Measurements from ENCODE around the gene FOCAD. TPM values are rescaled to one million over a fixed set of nuclear protein-coding genes. Genes with fewer than 3 reads are reported as not detected.

The FOCAD gene
- total and polyA plus RNA-seq, 2 of the 8 experiments (the other 6 are each of a cell fraction or from before 2014, with no cell fraction given), result 22.0 to 38.4 TPM

- Histone ChIP-seq H3K4me2 (ENCODE audit: insufficient read depth in 1 of 2, low read depth in 2 of 2, low read length in 2 of 2) (no peak overlapping the region), H3K79me2 (ENCODE audit: control insufficient read depth in 1 of 2, insufficient read depth in 2 of 2, low read length in 2 of 2) (no peaks in the 10 kb centered on the region), H2BK20ac (ENCODE audit: low read length) (no peak overlapping the region), H2BK15ac (ENCODE audit: low read length) (no peak overlapping the region), H3K27me3 (replicated peaks in 1 of 4; ENCODE audit: control insufficient read depth in 3 of 4, extremely low read depth in 1 of 4, insufficient read depth in 3 of 4, low read length in 3 of 4) (no peaks in the 10 kb centered on the region), H3K9me3 (ENCODE audit: insufficient read depth in 2 of 2, low read depth in 1 of 2, low read length in 1 of 2) (no peaks in the 10 kb centered on the region), H2BK120ac (replicated peaks; ENCODE audit: low read depth, low read length) (no peak overlapping the region), H3K4ac (replicated peaks; ENCODE audit: insufficient read length, low read depth, low read length) (no peak overlapping the region), H3K14ac (ENCODE audit: insufficient read length) (no peak overlapping the region), H3K4me1 (replicated peaks in 1 of 4; ENCODE audit: control insufficient read depth in 3 of 4, insufficient read depth in 4 of 4, low read length in 3 of 4) (no peaks in the 10 kb centered on the region), H2BK12ac (ENCODE audit: low read depth, low read length) (no peak overlapping the region), H4K8ac (ENCODE audit: extremely low read depth, insufficient read depth, low read length) (no peak overlapping the region), H2BK5ac (ENCODE audit: low read depth, low read length) (no peak overlapping the region), H3K4me3 (ENCODE audit: extremely low read depth in 1 of 4, insufficient read depth in 2 of 4, low read depth in 3 of 4, low read length in 4 of 4) (no peak overlapping the region), H4K20me1 (replicated peaks in 1 of 2; ENCODE audit: control insufficient read depth in 1 of 2, insufficient read depth in 2 of 2, low read length in 2 of 2) (no peaks in the 10 kb centered on the region), H3K79me1 (ENCODE audit: low read depth, low read length) (no peaks in the 10 kb centered on the region), H4K91ac (replicated peaks; ENCODE audit: insufficient read length, low read length) (no peak overlapping the region), H2AFZ (ENCODE audit: low read length) (no peak overlapping the region), H3K27ac (ENCODE audit: low read depth, low read length) (no peak overlapping the region), H3K36me3 (ENCODE audit: control insufficient read depth in 2 of 4, insufficient read depth in 4 of 4, low read length in 3 of 4) (no peaks in the 10 kb centered on the region; a peak in 1 of 8 replicates), H3K23ac (ENCODE audit: insufficient read length) (no peak overlapping the region), H3K18ac (ENCODE audit: extremely low read depth, low read length) (no peak overlapping the region), H4K5ac (ENCODE audit: insufficient read length, low read depth, low read length) (no peak overlapping the region), H3K23me2 (ENCODE audit: low read depth, low read length) (0 out of 2 replicates have a peak, but pooled peaks cover 2% of the 10 kb centered on the region), H3K56ac (replicated peaks; ENCODE audit: insufficient read length, low read depth, low read length) (no peak overlapping the region), H3K9ac (replicated peaks in 1 of 4; ENCODE audit: extremely low read depth in 1 of 4, low read depth in 3 of 4, low read length in 3 of 4) (no peak overlapping the region), H2AK5ac (ENCODE audit: low read depth, low read length) (no peak overlapping the region)
- POLR2A ChIA-PET (ENCODE audit: partially characterized antibody), result no interaction called here
- CTCF ChIA-PET (ENCODE audit: partially characterized antibody), result no interaction called here
- DNase-seq (ENCODE audit: low read depth in 1 of 2, low spot score in 2 of 2) (no peak), FAIRE-seq (no peak)
- TF ChIP-seq E2F6 (IDR thresholded peaks at IDR 0.05), result no peak
- no peak for TF ChIP-seq SIX5 (IDR thresholded peaks at IDR 0.05; ENCODE audit: low read depth, low read length)
- no peak for TF ChIP-seq KDM5A (IDR thresholded peaks at IDR 0.05; ENCODE audit: low read length)
- TF ChIP-seq RXRA (IDR thresholded peaks at IDR 0.05; ENCODE audit: insufficient read depth, low read depth, low read length), result no peak
- TF ChIP-seq CTBP2 (IDR thresholded peaks at IDR 0.05; ENCODE audit: borderline replicate concordance, insufficient read depth, insufficient read length, low read length), result no peak
- no peak for TF ChIP-seq SP4 (IDR thresholded peaks at IDR 0.05; ENCODE audit: low read length)
These were observed 44.6 kb downstream of the FOCAD start for GRCh38 chr9:20728493-20729220.

Measured in H1 (cell line).